HepG2 (cell line): Measurements from ENCODE around the gene ZNF780B. TPM values are rescaled to one million over a fixed set of nuclear protein-coding genes. Genes with fewer than 3 reads are reported as not detected.
A peak's percentile ranks its signal among the peaks of the same experiment; 100 is the strongest.

ENCODE experiments used
- ATAC-seq: fragments of 200-7000 bp; cut with Tn5 transposase; 3 replicates; pipeline ENCODE4 v1.9.1; 2020; ENCODE audit warnings: mild to moderate bottlenecking, moderate library complexity
- BruUV-seq: library from RNA; stranded (reverse); fragments of 400-500 nt; replicated peaks from 2 replicates; lab custom pipeline; 2021; lab: Mats Ljungman, UMichigan
- CTCF ChIA-PET: fragments of 300-600 bp; formaldehyde crosslinking; extraction: SDS; loops from one replicate; lab custom pipeline; 2021; ENCODE audit warnings: low total read pairs, inconsistent platforms, low intra/inter-chr PET ratio; lab: Yijun Ruan, JAX
- POLR2A ChIA-PET: fragments of 350-600 bp; sonication (Branson Sonifier 250); formaldehyde crosslinking; loops from one replicate; lab custom pipeline; 2020; ENCODE audit warnings: antibody characterized with exemption, inconsistent platforms; lab: Yijun Ruan, JAX
- DNase-seq: peaks from one replicate; pipeline ENCODE4 v3.0.0-alpha.2; 2015; ENCODE audit warnings: low spot score
- FAIRE-seq: peaks from 3 replicates; lab custom pipeline; 2011; peaks lifted over from hg19 to GRCh38; lab: Jason Lieb, UNC
- H2AFZ ChIP-seq: one replicate; pipeline ENCODE4 v1.6.1; 2011; ENCODE audit warnings: low read length, inconsistent platforms
- H3K27ac ChIP-seq: fragments of 300-600 bp; 3 replicates; pipeline ENCODE4 v1.8.0; 2011; ENCODE audit warnings: mixed run types, mild to moderate bottlenecking, mixed read lengths, low read length, inconsistent platforms; ENCODE audit not compliant: insufficient read depth; ENCODE audit errors: extremely low read length
- H3K27me3 ChIP-seq, 2 experiments: fragments of 200-600 bp in 1 of 2; 2 replicates in 1 of 2; 3 replicates in 1 of 2; pipeline versions ENCODE4 v1.6.0 to v1.8.0; 2011; ENCODE audit warnings: low read length in 2 of 2, mild to moderate bottlenecking in 2 of 2, moderate library complexity in 2 of 2, inconsistent platforms in 1 of 2; ENCODE audit not compliant: insufficient read depth in 2 of 2, control insufficient read depth in 1 of 2
- H3K36me3 ChIP-seq, 2 experiments: fragments of 200-600 bp in 1 of 2; replicated peaks in 1 of 2; 2 replicates in 1 of 2; 3 replicates in 1 of 2; pipeline versions ENCODE4 v1.5.1 to v1.8.0; 2011; ENCODE audit warnings: low read length in 2 of 2, inconsistent platforms in 1 of 2; ENCODE audit not compliant: insufficient read depth in 2 of 2, control insufficient read depth in 1 of 2
- H3K4me1 ChIP-seq: 2 replicates; pipeline ENCODE4 v1.5.1; 2012; ENCODE audit warnings: low read length, inconsistent platforms; ENCODE audit not compliant: insufficient read depth
- H3K4me2 ChIP-seq: 2 replicates; pipeline ENCODE4 v1.6.0; 2011; ENCODE audit warnings: low read depth, low read length, inconsistent platforms
- H3K4me3 ChIP-seq, 3 experiments: fragments of 200-600 bp in 1 of 3; sonication (generic), shearing (Covaris generic) in 1 of 3; replicated peaks in 1 of 3; 2 replicates each; pipeline ENCODE4 v1.5.1; 2011 to 2016; ENCODE audit warnings: low read length in 3 of 3, inconsistent platforms in 2 of 3, low read depth in 2 of 3, mild to moderate bottlenecking in 2 of 3, control low read depth in 1 of 3, mixed read lengths in 1 of 3; ENCODE audit not compliant: insufficient read depth in 1 of 3
- H3K79me2 ChIP-seq: one replicate; pipeline ENCODE4 v1.6.1; 2011; ENCODE audit warnings: low read length, inconsistent platforms; ENCODE audit not compliant: insufficient read depth
- H3K9ac ChIP-seq: 2 replicates; pipeline ENCODE4 v1.6.0; 2011; ENCODE audit warnings: mild to moderate bottlenecking, low read depth, low read length, inconsistent platforms; ENCODE audit not compliant: insufficient read depth
- H3K9me3 ChIP-seq: 2 replicates; pipeline ENCODE4 v1.5.1; 2012; ENCODE audit warnings: mild to moderate bottlenecking, low read length
- H4K20me1 ChIP-seq: 2 replicates; pipeline ENCODE4 v1.6.0; 2011; ENCODE audit warnings: inconsistent platforms, mild to moderate bottlenecking, low read length, moderate library complexity; ENCODE audit not compliant: insufficient read depth
- E2F1 ChIP-seq: sonication (generic); formaldehyde crosslinking; IDR thresholded peaks from 2 replicates; pipeline ENCODE4 v1.5.0; 2020; ENCODE audit warnings: missing genetic modification reagents
- GPN1 ChIP-seq: sonication (generic); formaldehyde crosslinking; IDR thresholded peaks from 2 replicates; pipeline ENCODE4 v1.5.1; 2020; ENCODE audit warnings: missing genetic modification reagents, borderline replicate concordance
- PHF20 ChIP-seq: sonication (generic); formaldehyde crosslinking; IDR thresholded peaks from 2 replicates; pipeline ENCODE4 v1.5.0; 2020; ENCODE audit warnings: mild to moderate bottlenecking, missing genetic modification reagents
- TAF1 ChIP-seq: sonication (generic); formaldehyde crosslinking; IDR thresholded peaks from 2 replicates; pipeline ENCODE4 v1.4.0; 2020; ENCODE audit warnings: missing genetic modification reagents
- ZFP82 ChIP-seq: sonication (generic); formaldehyde crosslinking; IDR thresholded peaks from 2 replicates; pipeline ENCODE4 v1.5.1; 2020; ENCODE audit warnings: mild to moderate bottlenecking, missing genetic modification reagents, borderline replicate concordance
- WGBS: methylation state at CpG from one replicate; pipeline ENCODE4 v1.1.6; 2017; ENCODE audit warnings: low lambda C conversion rate; 5-methylcytosine and 5-hydroxymethylcytosine counted together
- in situ Hi-C: cut with HindIII; loops from 2 replicates; pipeline ENCODE4 v1.10.0; 2017; ENCODE audit warnings: low pct_unique_long_range_greater_than_20kb; ENCODE audit not compliant: extremely low pct_ligation_motif_present
- intact Hi-C: fragments of 100-400 bp; cut with micrococcal nuclease; formaldehyde crosslinking; loops from one replicate; pipeline ENCODE4 v1.10.0; 2022; ENCODE audit not compliant: unreplicated experiment
- polyA plus RNA-seq, 8 experiments: library from polyadenylated mRNA; depleted of rRNA in 3 of 8; stranded (reverse) in 7 of 8; unstranded in 1 of 8; fragments of >200 nt; fragmentation: Illumina TruSeq in 4 of 8; extraction: Trizol in 4 of 8; gene quantifications; 2 replicates each; pipeline versions ENCODE4 v1.2.1 to v1.2.3, GENCODE V29; 2011 to 2016; ENCODE audit warnings: low read depth in 4 of 8, missing spikeins in 1 of 8, mixed read lengths in 1 of 8; ENCODE audit not compliant: insufficient read depth in 1 of 8
- total RNA-seq, 5 experiments: library from RNA; depleted of rRNA; stranded (reverse); fragments of >200 nt; fragmentation: Illumina TruSeq; extraction: Trizol; gene quantifications; 2 replicates each; pipeline ENCODE4 v1.2.3, GENCODE V29; 2016; ENCODE audit warnings: low read depth in 1 of 5
- TF ChIP-seq, protein P1 (sequence below): sonication (generic); formaldehyde crosslinking; IDR thresholded peaks from 2 replicates; pipeline ENCODE4 v1.4.0; 2020; ENCODE audit warnings: missing genetic modification reagents
- TF ChIP-seq, protein P2 (sequence below): sonication (generic); formaldehyde crosslinking; IDR thresholded peaks from 2 replicates; pipeline ENCODE4 v1.5.1; 2020; ENCODE audit warnings: missing genetic modification reagents, mild to moderate bottlenecking, borderline replicate concordance

Gene ZNF780B
- total and polyA plus RNA-seq, 2 of the 13 experiments (the other 11 are each of a cell fraction or from before 2014, with no cell fraction given) = 6.6 to 21.9 TPM

GRCh38 chr19:40089462-40089861 lies 33.4 kb upstream of the ZNF780B start (continued):
- TF ChIP-seq, protein P1, sequence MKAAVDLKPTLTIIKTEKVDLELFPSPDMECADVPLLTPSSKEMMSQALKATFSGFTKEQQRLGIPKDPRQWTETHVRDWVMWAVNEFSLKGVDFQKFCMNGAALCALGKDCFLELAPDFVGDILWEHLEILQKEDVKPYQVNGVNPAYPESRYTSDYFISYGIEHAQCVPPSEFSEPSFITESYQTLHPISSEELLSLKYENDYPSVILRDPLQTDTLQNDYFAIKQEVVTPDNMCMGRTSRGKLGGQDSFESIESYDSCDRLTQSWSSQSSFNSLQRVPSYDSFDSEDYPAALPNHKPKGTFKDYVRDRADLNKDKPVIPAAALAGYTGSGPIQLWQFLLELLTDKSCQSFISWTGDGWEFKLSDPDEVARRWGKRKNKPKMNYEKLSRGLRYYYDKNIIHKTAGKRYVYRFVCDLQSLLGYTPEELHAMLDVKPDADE = no peak
- TF ChIP-seq, protein P2, sequence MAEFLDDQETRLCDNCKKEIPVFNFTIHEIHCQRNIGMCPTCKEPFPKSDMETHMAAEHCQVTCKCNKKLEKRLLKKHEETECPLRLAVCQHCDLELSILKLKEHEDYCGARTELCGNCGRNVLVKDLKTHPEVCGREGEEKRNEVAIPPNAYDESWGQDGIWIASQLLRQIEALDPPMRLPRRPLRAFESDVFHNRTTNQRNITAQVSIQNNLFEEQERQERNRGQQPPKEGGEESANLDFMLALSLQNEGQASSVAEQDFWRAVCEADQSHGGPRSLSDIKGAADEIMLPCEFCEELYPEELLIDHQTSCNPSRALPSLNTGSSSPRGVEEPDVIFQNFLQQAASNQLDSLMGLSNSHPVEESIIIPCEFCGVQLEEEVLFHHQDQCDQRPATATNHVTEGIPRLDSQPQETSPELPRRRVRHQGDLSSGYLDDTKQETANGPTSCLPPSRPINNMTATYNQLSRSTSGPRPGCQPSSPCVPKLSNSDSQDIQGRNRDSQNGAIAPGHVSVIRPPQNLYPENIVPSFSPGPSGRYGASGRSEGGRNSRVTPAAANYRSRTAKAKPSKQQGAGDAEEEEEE (CRISPR knock-in tag) = no peak

DNA sequence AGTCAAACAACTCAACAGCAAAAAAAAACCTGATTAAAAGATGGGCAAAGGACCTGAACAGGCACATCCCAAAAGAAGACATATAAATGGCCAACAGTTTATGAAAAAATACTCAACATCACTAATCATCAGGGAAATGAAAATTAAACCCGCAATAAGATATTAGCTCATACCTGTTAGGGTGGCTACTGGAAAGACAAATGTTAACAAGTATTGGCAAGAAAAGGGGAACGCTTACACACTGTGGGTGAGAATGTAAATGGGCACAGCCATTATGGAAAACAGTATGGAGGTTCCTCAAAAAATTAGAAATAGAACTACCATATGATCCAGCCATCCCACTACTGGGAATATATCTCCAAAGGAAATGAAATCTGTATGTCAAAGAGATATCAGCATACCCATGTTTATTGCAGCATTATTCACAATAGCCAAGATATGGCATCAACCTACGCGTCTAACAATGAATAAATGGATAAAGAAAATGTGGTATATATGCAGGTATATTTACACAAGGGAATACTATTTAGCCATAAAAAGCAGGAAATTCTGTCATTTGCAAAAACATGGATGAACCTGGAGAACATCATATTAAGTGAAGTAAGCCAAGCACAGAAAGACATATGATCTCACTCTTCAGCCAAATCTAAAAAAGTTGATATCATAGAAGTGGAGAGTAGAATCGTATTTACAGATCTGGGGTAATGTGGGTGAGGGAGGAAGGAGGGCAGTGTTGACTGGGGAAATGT lies 32.4 kb upstream of the ZNF780B start:
- peaks cover 0 to 1% of the 10 kb centered on the region in 2 experiments; a peak in 2 of 5 replicates for H3K36me3 ChIP-seq
- H3K4me1 ChIP-seq = peaks cover 52% of the 10 kb centered on the region
- H3K27ac ChIP-seq = no peak overlapping the region
- intact Hi-C loops = no loop called here
- peak overlapping the region; percentile 89; the same call in 1 of the 2 replicates for H3K9ac ChIP-seq
- no peaks in the 10 kb centered on the region for H3K9me3 ChIP-seq
- FAIRE-seq (peak; percentile 4), ATAC-seq (no peak), DNase-seq (no peak)
- no TSS peak for BruUV-seq
- in situ Hi-C loops = no loop called here
- H2AFZ ChIP-seq = no peak overlapping the region
- peak overlapping the region; percentile 74 for H3K4me2 ChIP-seq
- no peak for TF ChIP-seq TAF1 (CRISPR knock-in tag)
- no peak for TF ChIP-seq PHF20 (CRISPR knock-in tag)
- TF ChIP-seq ZFP82 = no peak
- TF ChIP-seq E2F1 (CRISPR knock-in tag) = no peak
- TF ChIP-seq GPN1 (CRISPR knock-in tag) = no peak
- WGBS = 82% methylated on average over 5 of the region's 5 CpGs
- H3K27me3 ChIP-seq = no peaks in the 10 kb centered on the region
- POLR2A ChIA-PET = no interaction called here
- H4K20me1 ChIP-seq = no peaks in the 10 kb centered on the region; the same call in 1 of the 2 replicates
- peak overlapping the region; percentile 70 to 90 (median 82); a peak in 4 of 6 replicates for H3K4me3 ChIP-seq
- H3K79me2 ChIP-seq = peaks cover 49% of the 10 kb centered on the region
- CTCF ChIA-PET = no interaction called here
